ENCODE measurements around the gene OSTC.

The OSTC gene

DNA sequence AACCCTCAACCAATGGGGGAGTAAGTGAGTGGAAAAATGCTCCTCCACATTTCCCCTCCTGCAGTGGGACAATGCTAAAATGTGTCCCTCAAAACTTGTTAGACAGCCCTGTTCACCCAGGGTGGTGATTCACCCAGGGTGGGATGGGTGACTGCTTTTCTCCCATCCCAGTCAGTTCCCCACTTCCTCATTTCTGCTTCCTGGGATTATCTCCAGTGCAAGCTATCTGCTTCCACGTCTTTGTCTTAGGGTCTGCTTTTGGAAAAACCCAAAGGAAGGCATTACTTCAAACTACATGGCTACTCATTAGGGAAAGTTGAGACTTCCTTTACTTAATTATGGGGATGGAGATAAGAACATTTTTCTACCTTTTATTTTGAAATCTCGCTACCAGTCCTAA, 67.0 kb downstream of the OSTC start:
- no peak for DNase-seq

Data from NCI-H748 treated with DMSO at 0.1 percent for 48 hours (cell line).